HG02642 (cell line): ENCODE results near the gene EHBP1.

ENCODE experiments used
- ATAC-seq: cut with Tn5 transposase; IDR thresholded peaks from one replicate; pipeline ENCODE4 v1.9.1; 2021; ENCODE audit warnings: mild to moderate bottlenecking; ENCODE audit not compliant: unreplicated experiment, poor library complexity

EHBP1 gene

GRCh38 chr2:62811972-62812371 lies 106.5 kb downstream of the EHBP1 start:
- no peak for ATAC-seq

- ATAC-seq, result no peak
Observed at GRCh38 chr2:62812921-62813825, 107.7 kb downstream of the EHBP1 start.

GRCh38 chr2:62814123-62814522 lies 108.6 kb downstream of the EHBP1 start:
- ATAC-seq, result no peak

- ATAC-seq, result no peak
Observed at GRCh38 chr2:62817348-62817747, 111.8 kb downstream of the EHBP1 start.

- no peak for ATAC-seq
Observed at GRCh38 chr2:62817995-62818713, 112.6 kb downstream of the EHBP1 start.

- no peak for ATAC-seq
Observed at GRCh38 chr2:62822549-62822948, 117.0 kb downstream of the EHBP1 start.

- ATAC-seq, result no peak
Observed at GRCh38 chr2:62824388-62824787, 118.9 kb downstream of the EHBP1 start.

GRCh38 chr2:62826141-62826540 lies 120.6 kb downstream of the EHBP1 start:
- ATAC-seq, result no peak

GRCh38 chr2:62826953-62827675 lies 121.6 kb downstream of the EHBP1 start:
- no peak for ATAC-seq

GRCh38 chr2:62831729-62832128 lies 126.2 kb downstream of the EHBP1 start:
- ATAC-seq, result peak; percentile 67

GRCh38 chr2:62844311-62845090 lies 139.0 kb downstream of the EHBP1 start:
- no peak for ATAC-seq

- ATAC-seq, result no peak
Observed at GRCh38 chr2:62845256-62845655, 139.7 kb downstream of the EHBP1 start.

- ATAC-seq, result no peak
Observed at GRCh38 chr2:62852254-62852653, 146.7 kb downstream of the EHBP1 start.

GRCh38 chr2:62854600-62855514 lies 149.3 kb downstream of the EHBP1 start:
- ATAC-seq, result no peak

GRCh38 chr2:62856228-62857040 lies 150.9 kb downstream of the EHBP1 start:
- ATAC-seq, result no peak

GRCh38 chr2:62857139-62857931 lies 151.8 kb downstream of the EHBP1 start:
- ATAC-seq, result no peak

GRCh38 chr2:62858231-62858832 lies 152.8 kb downstream of the EHBP1 start:
- ATAC-seq, result no peak
